HEK293T (cell line): ENCODE data around the gene DCST2.

Source experiments
- CTCF ChIA-PET: fragments of 350-600 bp; formaldehyde crosslinking; extraction: SDS; loops from one replicate; lab custom pipeline; 2021; ENCODE audit warnings: antibody characterized with exemption, inconsistent platforms; lab: Yijun Ruan, JAX
- POLR2A ChIA-PET: fragments of 350-600 bp; formaldehyde crosslinking; extraction: SDS; loops from one replicate; lab custom pipeline; 2020; ENCODE audit warnings: antibody characterized with exemption, inconsistent platforms; lab: Yijun Ruan, JAX
- DNase-seq: peaks from one replicate; pipeline ENCODE4 v3.0.0; 2012; ENCODE audit warnings: mixed read lengths; ENCODE audit errors: extremely low spot score
- ARNT ChIP-seq: fragments of 450-650 bp; IDR thresholded peaks from 2 replicates; pipeline ENCODE4 v1.6.1; 2017; ENCODE audit warnings: mild to moderate bottlenecking
- BHLHE40 ChIP-seq: fragments of 450-650 bp; IDR thresholded peaks from 2 replicates; pipeline ENCODE4 v1.6.1; 2016; ENCODE audit warnings: mild to moderate bottlenecking, moderate library complexity, borderline replicate concordance
- CTBP1 ChIP-seq: fragments of 450-650 bp; IDR thresholded peaks from 2 replicates; pipeline ENCODE4 v1.6.1; 2016; ENCODE audit warnings: borderline replicate concordance
- ELF4 ChIP-seq: fragments of 450-650 bp; IDR thresholded peaks from 2 replicates; pipeline ENCODE4 v1.6.1; 2017; ENCODE audit warnings: antibody characterized with exemption
- FOXA1 ChIP-seq: fragments of 450-650 bp; IDR thresholded peaks from 2 replicates; pipeline ENCODE4 v1.6.1; 2016; ENCODE audit warnings: mild to moderate bottlenecking
- FOXK2 ChIP-seq: fragments of 450-650 bp; IDR thresholded peaks from 2 replicates; pipeline ENCODE4 v1.6.1; 2016; ENCODE audit warnings: mild to moderate bottlenecking
- FOXM1 ChIP-seq: fragments of 450-650 bp; IDR thresholded peaks from 2 replicates; pipeline ENCODE4 v1.6.1; 2017; ENCODE audit warnings: mild to moderate bottlenecking, borderline replicate concordance
- HDGF ChIP-seq: fragments of 450-650 bp; IDR thresholded peaks from 2 replicates; pipeline ENCODE4 v1.6.1; 2017; ENCODE audit warnings: antibody characterized with exemption, borderline replicate concordance
- L3MBTL2 ChIP-seq: fragments of 450-650 bp; conservative IDR thresholded peaks from 2 replicates; pipeline ENCODE4 v1.6.1; 2016; ENCODE audit warnings: mild to moderate bottlenecking
- LEF1 ChIP-seq: fragments of 450-650 bp; IDR thresholded peaks from 2 replicates; pipeline ENCODE4 v1.6.1; 2017; ENCODE audit warnings: mild to moderate bottlenecking, borderline replicate concordance
- NFRKB ChIP-seq: fragments of 450-650 bp; IDR thresholded peaks from 2 replicates; pipeline ENCODE4 v1.6.1; 2016; ENCODE audit warnings: mild to moderate bottlenecking, moderate library complexity
- PKNOX1 ChIP-seq: fragments of 450-650 bp; IDR thresholded peaks from 2 replicates; pipeline ENCODE4 v1.6.1; 2016
- SP1 ChIP-seq: fragments of 450-650 bp; IDR thresholded peaks from 2 replicates; pipeline ENCODE4 v1.6.1; 2017
- SUZ12 ChIP-seq: fragments of 450-650 bp; IDR thresholded peaks from 2 replicates; pipeline ENCODE4 v1.6.1; 2016; ENCODE audit warnings: mild to moderate bottlenecking
- TARDBP ChIP-seq: fragments of 450-650 bp; IDR thresholded peaks from 2 replicates; pipeline ENCODE4 v1.6.1; 2016
- ZNF384 ChIP-seq: fragments of 450-650 bp; IDR thresholded peaks from 2 replicates; pipeline ENCODE4 v1.6.1; 2016

DCST2 gene

GRCh38 chr1:154994591-154994990 is 39.0 kb downstream of the DCST2 start:
- TF ChIP-seq SUZ12 (no peak), L3MBTL2 (no peak), ZNF384 (no peak), FOXA1 (no peak), PKNOX1 (no peak), FOXK2 (no peak), LEF1 (no peak), BHLHE40 (no peak), SP1 (no peak), FOXM1 (no peak), HDGF (no peak), TARDBP (no peak), ARNT (no peak), CTBP1 (no peak), NFRKB (no peak), ELF4 (no peak)
- CTCF ChIA-PET: interaction anchor here (0.6 to 7.8 kb wide), 6 partner anchors 11 to 664 kb away, joined by 3 to 45 read pairs (median 11); partner anchors contain the start of genes FLAD1 and PBXIP1
- POLR2A ChIA-PET: interaction anchor here (0.8 to 3.6 kb wide), 13 partner anchors 11 to 200 kb away, joined by 3 to 34 read pairs (median 4); partner anchors contain the start of genes ADAM15, CKS1B, EFNA4 and FLAD1
- DNase-seq: no peak

GRCh38 chr1:154994269-154994587 is 39.4 kb downstream of the DCST2 start:
- ChIA-PET CTCF (interaction anchor here (1.5 to 7.8 kb wide), 6 partner anchors 11 to 67 kb away, joined by 3 to 45 read pairs (median 12); partner anchors contain the start of genes FLAD1 and PBXIP1), POLR2A (interaction anchor here (0.8 to 3.6 kb wide), 13 partner anchors 11 to 200 kb away, joined by 3 to 34 read pairs (median 4); partner anchors contain the start of genes ADAM15, CKS1B, EFNA4 and FLAD1)
- no peak for TF ChIP-seq FOXA1
- no peak for TF ChIP-seq SP1
- TF ChIP-seq SUZ12: no peak
- no peak for TF ChIP-seq BHLHE40
- TF ChIP-seq ARNT: no peak
- TF ChIP-seq NFRKB: no peak
- TF ChIP-seq TARDBP: no peak
- TF ChIP-seq LEF1: no peak
- no peak for TF ChIP-seq PKNOX1
- no peak for TF ChIP-seq FOXM1
- no peak for TF ChIP-seq L3MBTL2
- no peak for TF ChIP-seq FOXK2
- no peak for TF ChIP-seq ELF4
- no peak for TF ChIP-seq HDGF
- TF ChIP-seq ZNF384: no peak
- DNase-seq: no peak

GRCh38 chr1:154993572-154994268 is 39.9 kb downstream of the DCST2 start, which contains the start of gene LENEP:
Gene LENEP, plus strand, starts transcription at chr1:154993586. Its CDS starts 22 bp downstream, at chr1:154993608.
- DNase-seq: no peak
- POLR2A ChIA-PET: interaction anchor here (0.8 to 3.6 kb wide), 13 partner anchors 10 to 201 kb away, joined by 3 to 34 read pairs (median 4); partner anchors contain the start of genes ADAM15, CKS1B, EFNA4 and FLAD1
- TF ChIP-seq L3MBTL2 (no peak), SP1 (no peak), ZNF384 (no peak), FOXA1 (no peak), SUZ12 (no peak), NFRKB (no peak), PKNOX1 (no peak), TARDBP (no peak), ELF4 (no peak), LEF1 (no peak), ARNT (no peak)
- CTCF ChIA-PET: interaction anchor here (1.5 to 7.8 kb wide), 5 partner anchors 10 to 68 kb away, joined by 3 to 45 read pairs (median 14); partner anchors contain the start of genes FLAD1 and PBXIP1

- TF ChIP-seq BHLHE40 (no peak), HDGF (no peak), LEF1 (no peak), TARDBP (no peak), CTBP1 (no peak), FOXA1 (no peak), FOXK2 (no peak), ZNF384 (no peak), FOXM1 (no peak), SUZ12 (no peak), PKNOX1 (no peak), NFRKB (no peak), ARNT (no peak), SP1 (no peak), L3MBTL2 (no peak), ELF4 (no peak)
- ChIA-PET CTCF (interaction anchor here (0.6 to 7.8 kb wide), 8 partner anchors 9 to 69 kb away, joined by 3 to 45 read pairs (median 6); partner anchors contain the start of genes FLAD1, PBXIP1 and PYGO2), POLR2A (interaction anchor here (0.7 to 3.6 kb wide), 7 partner anchors 9 to 202 kb away, joined by 3 to 34 read pairs (median 8); partner anchors contain the start of genes CKS1B, FLAD1, PYGO2 and SHC1)
- DNase-seq: no peak
Measured at GRCh38 chr1:154992721-154993571, 40.6 kb downstream of the DCST2 start.

- CTCF ChIA-PET: interaction anchor here (1.0 to 1.2 kb wide), 2 partner anchors 9 to 54 kb away, joined by 3 to 4 read pairs; no protein-coding TSS in a partner anchor
- DNase-seq: no peak
- POLR2A ChIA-PET: no interaction called here
- TF ChIP-seq L3MBTL2 (no peak), CTBP1 (no peak), PKNOX1 (no peak), NFRKB (no peak), FOXA1 (no peak), SUZ12 (no peak), ZNF384 (no peak), FOXK2 (no peak), ELF4 (no peak), HDGF (no peak), LEF1 (no peak), ARNT (no peak), FOXM1 (no peak), BHLHE40 (no peak), SP1 (no peak), TARDBP (no peak)
Measured at GRCh38 chr1:154990276-154990675, 43.3 kb downstream of the DCST2 start.
